NCI-H1105 treated with DMSO at 0.1 percent for 48 hours (cell line): ENCODE measurements around the gene NBDY.
A peak's percentile ranks its signal among the peaks of the same experiment; 100 is the strongest.
"Not testable (repeated sequence)": the region's sequence is repeated elsewhere in the genome, so short reads cannot be mapped to it uniquely, and the experiment has no call there.

Experiments
- DNase-seq: peaks from one replicate; lab custom pipeline; 2025; lab: John Stamatoyannopoulos, UW

Gene NBDY

DNA sequence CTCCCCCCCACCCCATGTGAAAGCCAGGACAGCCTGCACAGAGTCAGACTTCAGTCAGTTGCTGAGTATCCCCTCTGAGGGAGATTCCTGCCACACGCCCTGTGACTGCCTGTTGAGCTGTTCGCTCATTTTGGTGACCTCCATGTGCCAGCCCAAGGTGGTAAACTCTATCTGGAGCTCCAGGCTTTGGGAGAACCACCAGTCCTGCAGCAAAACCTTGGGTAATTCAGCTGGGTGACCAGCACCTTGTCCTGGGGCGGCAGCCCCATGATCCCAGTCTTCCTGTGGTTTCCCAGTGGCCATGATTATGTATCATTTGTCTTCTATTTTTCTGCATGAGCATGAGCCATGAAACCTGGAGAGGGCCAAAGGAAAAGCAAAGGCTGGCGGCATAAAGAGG is 73.4 kb downstream of the NBDY start:
- DNase-seq: no peak

DNA sequence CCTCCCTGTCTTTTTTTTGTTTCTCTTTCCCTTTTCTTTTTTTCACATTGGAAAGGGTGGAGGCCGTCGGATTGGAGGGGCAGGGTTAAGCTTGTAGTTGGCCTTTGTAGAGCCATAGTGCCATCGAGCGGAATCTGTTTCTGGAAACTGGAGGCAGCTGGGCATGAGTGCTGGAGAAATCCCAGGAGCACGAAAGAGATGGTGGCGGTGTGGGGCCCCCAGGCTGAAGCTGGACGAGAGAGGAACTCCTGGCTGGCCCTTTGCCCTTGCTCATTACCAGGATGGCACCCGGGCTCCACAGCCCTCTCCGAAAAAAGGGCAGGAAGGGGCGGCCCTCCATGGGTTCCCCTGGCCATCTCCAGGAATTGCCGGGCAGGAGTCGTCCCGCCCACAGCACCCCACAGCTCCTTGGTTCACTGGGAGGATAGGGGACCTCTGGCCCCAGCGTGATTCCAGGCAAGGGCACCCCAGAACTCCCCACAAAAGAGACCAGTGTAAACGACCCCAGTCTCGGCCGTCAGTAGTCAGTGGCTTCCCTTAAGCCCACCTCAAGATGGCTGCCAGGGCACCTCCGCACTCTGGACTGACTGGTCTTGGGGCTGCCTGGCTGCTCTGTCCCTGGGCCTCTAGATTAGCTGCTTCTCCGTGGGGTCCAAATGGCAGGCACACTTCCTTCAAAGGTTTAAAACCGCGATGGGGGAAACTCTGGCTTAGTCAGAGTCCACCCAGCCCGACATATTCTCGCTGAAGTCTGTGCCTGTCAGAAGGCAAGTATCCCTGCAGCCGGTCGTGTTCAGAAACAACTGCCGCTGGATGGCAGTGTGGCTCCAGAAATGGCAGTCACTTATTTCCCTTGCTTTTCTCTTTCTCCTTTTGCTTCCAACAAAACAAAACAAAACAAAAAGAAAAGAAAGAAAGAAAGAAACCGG is 74.1 kb downstream of the NBDY start:
- DNase-seq: peak; percentile 57

DNA sequence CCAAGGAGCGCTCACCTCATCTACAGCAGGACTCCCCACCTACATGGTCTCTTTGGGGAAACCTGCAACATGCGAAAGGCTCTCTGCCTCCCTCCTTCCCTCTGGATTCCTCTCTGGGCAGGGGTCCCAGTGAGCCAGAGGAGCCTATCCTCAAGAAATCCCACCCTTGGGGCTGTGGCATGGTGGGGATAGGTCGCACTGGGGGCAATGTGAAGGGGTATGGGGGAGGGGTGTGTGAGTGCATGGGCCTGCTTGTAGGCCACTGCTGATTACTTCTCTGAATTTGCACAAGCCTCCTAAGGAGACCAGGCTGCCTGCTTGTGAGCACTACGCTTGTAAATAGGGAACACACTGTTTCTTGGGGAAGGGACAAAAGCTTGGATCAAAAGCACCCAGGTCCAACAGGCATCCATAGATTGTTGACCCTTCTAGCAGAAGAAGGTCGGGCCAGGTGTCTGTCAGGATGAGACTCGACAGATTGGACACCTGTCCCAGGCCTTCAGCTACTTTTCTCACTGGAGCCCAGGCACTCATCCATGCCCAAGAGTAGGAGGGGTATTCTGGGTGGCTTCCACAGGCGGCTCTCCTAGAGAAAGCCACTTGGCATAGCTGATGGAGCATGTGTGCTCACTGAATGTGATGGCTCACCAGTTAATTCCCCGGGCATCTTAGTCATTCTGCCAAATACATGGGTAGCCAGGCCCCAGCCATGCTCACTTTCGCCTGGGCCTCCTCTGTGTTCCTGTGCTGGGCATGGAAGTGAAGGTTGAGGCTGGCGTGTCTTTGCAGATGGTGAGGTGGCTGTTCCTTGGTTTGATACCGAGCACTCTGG is 75.0 kb downstream of the NBDY start:
- no peak for DNase-seq

DNA sequence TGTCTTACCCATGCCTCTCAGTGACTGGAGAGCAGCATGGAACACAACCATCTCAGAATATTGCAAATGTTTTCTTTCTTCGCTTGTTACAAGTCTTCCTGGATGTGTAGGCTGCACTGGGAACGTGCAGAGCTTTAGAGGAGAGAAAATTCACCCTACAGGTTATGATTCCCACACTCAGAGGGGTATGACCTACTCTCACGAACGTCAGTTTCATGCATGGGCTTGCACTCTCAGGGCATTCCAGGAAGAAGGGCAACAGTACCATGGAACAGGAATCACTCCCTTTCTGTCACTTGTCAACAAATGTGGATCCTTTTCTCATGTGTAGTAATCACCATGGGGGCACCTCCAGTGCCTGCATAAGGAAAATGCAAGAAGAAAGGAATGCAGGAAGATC is 75.8 kb downstream of the NBDY start:
- no peak for DNase-seq

DNA sequence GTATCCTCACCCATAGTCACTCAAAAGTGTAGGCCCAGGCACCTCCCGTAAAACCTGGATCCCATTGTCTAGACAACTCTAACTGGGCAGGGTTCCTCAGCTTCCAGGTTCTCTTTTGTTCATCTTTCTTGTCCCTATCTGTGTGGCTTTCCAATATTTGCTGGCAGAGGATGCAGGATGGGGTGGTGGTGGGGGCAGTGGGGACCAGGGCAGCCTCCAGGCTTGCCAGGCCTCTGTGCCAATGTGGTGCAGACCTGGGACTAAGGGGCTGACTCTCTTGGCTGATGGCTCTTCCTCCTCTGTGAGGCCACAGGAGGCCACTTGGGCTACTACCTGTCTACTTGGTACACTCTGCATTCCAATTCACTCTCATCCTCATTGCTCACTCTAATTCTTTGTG is 76.4 kb downstream of the NBDY start:
- DNase-seq: no peak

DNA sequence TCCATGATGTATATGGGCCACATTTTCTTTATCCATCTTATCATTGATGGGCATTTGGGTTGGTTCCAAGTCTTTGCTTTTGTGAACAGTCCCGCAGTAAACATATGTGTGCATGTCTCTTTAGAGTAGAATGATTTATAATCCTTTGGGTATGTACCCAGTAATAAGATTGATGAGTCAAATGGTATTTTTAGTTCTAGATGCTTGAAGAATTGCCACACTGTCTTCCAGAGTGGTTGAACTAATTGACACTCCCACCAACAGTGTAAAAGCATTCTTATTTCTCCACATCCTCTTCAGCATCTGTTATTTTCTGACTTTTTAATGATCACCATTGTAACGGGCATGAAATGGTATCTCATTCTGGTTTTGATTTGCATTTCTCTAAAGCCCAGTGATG is 77.1 kb downstream of the NBDY start:
- not testable (repeated sequence) for DNase-seq

DNA sequence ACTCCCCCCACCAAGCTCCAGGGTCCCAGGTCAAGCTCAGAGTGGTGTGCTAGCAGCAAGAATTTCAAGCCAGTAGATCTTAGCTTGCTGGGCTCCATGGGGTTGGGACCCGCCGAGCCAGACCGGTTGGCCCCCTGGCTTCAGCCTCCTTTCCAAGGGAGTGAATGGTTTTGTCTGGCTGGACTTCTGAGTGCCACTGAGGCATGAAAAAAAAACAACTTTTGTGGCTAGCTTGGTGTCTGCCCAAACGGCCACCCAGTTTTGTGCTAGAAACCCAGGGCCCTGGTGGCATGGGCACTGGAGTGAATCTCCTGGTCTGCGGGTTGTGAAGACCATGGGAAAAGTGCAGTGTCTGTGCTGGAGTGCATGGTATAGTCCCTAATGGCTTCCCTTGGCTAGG is 82.6 kb downstream of the NBDY start:
- no peak for DNase-seq

DNA sequence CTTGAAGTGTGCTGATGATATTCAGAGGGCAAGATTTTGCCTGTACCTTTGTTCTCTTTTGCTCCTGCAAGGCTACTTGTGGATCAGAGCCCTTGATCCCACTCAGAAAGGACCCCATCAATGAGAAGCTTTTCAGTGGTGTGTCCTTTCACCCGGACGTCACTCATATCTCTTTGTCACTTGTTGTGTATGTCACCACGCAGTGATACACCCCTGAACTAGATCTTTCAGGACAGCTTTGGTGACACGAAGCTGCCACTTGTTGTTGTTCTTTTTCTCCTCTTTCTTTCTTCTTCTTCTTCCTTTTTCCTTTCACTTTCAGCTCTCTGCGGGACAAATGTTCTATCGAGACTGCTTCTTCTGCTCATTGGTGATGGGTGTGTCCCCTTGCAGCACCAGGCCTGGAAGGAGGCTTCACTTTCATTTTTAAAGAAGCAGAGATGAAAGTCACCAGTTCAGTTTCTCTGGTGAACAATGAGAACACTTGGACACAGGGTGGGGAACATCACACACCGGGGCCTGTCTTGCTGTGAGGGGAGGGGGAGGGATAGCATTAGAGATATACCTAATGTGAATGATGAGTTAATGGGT is 83.6 kb downstream of the NBDY start:
- DNase-seq: no peak

DNA sequence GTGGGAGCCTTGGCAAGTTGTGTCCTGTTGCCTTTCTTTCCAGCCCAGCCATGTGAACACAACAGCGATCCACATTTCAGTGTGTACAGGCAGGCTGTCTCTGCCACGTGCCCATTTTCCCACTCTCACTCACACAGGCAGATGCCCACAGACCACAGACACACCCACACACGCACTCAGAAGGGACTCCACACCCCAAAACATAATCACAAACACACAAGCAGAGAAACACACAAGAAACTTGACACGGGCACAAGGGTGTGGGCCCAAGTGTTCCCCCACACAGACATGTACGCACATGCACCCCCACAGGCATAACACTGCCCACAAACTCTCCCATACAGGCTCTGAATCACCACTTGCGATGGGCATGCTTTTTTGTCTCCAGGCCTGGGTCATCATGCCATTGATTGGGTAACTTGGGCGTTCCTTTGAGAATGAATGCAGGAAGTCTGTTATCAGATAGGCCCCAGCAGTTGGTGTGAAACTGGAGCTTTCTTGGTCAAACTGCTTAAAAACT is 84.3 kb downstream of the NBDY start:
- DNase-seq: no peak

DNA sequence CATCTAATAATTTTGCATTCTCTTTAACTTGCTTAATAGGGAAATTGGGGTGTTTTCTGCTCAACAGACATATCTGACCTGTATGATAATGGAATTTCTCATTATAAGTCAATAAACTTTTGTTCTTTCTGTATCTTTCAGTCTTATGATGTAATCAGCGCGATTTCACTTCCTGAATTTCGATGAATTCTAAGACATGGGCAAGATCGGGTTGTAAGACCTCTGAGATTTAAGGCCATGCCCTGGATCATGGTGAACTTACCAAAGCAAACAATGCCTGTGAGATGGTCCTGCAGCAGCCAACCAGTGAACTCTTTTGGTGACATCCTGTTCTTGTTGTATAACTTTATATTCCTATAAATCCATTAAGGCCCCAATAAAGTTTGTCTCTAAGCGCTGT is 88.1 kb downstream of the NBDY start:
- DNase-seq: no peak

DNA sequence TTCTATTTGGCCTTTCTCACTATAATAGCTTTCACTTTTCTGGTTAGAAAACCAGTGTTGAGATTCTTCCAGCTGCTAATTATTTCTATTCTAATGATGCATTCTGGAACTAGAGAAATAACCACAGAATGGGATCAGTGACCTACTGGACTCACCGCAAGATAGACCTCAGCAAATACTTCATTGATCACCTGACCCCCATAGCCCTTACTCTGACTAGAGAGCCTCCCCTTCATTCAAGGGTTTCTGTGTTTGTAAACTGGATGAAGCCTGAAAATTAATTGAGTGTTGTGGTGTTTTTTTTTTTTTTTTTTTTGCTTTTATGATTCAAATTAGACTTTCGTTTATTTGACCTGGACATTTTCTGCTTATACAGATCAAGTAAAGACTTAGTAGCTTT is 97.0 kb downstream of the NBDY start:
- no peak for DNase-seq

DNA sequence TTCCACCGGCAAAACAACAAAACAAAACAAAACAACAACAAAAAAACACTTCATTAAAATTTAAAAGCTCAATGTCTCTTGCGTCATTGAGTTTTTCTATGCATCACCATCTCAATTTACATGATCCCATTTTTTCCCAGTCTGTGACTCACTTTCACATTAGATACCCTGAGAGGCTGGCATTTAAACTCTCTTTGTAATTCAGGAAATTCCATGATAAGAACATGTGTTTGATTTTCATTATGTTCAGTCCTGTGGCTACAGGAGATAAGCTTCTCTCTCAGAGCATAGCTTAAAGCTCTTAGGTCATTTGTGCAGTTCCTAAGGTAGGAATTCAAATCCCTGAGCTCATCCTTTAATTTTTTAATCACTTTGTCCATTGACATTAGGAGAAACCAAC is 104.6 kb downstream of the NBDY start:
- no peak for DNase-seq

DNA sequence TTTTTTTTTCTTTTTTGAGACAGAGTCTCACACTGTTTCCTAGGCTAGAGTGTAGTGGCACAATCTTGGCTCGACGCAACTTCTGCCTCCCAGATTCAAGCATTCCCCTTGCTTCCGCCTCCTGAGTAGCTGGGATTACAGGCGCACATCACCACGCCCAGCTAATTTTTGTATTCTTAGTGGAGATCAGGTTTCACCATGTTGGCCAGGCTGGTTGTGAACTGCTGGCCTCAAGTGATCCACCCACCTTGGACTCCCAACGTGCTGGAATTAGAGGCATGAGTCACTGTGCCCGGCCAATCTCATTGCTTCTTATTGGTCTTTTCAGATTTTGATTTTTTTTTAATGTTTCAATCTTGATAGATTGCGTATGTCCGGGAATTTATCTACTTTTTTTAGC is 124.4 kb downstream of the NBDY start:
- no peak for DNase-seq

DNA sequence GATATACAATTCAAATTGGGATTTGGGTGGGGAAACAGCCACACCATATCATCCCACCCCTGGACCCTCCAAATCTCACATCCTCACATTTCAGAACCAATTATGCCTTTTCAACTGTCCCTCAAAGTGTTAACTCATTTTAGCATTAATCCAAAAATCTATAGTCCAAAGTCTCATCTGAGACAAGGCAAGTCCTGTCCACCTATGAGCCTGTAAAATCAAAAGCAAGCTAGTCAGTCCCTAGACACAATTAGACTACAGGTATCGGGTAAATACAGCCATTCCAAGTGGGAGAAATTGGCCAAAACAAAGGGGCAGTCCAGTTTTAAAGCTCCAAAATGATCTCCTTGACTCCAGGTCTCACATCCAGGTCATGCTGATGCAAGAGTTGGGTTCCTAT is 128.0 kb downstream of the NBDY start:
- DNase-seq: no peak

DNA sequence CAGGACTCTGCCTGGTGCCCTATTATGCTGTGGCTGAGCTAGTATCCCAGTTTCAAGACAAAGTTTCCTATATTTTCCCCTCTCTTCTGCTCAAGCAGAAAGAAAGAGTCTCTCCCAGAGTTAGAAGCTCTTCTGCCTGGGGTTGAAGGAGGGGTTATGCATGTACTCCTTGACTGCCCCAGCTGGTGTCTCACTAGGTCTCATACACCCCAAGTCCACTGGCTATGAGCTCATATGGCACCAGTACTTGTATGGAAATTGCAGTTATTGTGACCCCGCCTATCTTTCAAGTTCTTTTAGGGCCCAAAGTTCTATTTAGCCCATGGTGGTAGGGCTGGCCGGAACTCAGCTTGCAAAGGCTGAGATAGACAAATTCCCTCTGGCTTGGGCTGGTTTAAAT is 131.8 kb downstream of the NBDY start:
- no peak for DNase-seq
